RKO (cell line): ENCODE measurements around the gene TMEM250.

Source experiments
- DNase-seq: peaks from one replicate; pipeline ENCODE4 v3.0.0-alpha.2; 2016; ENCODE audit warnings: low spot score

TMEM250 gene

GRCh38 chr9:136132512-136133050 is 13.9 kb upstream of the TMEM250 start:
- no peak for DNase-seq

GRCh38 chr9:136131629-136132511 is 13.2 kb upstream of the TMEM250 start:
- no peak for DNase-seq

GRCh38 chr9:136129176-136129575 is 10.5 kb upstream of the TMEM250 start:
- no peak for DNase-seq

- DNase-seq = no peak
Observed at GRCh38 chr9:136128436-136128835, 9.8 kb upstream of the TMEM250 start.

- no peak for DNase-seq
Observed at GRCh38 chr9:136127313-136127712, 8.6 kb upstream of the TMEM250 start.

GRCh38 chr9:136124976-136125692 is 6.5 kb upstream of the TMEM250 start:
- DNase-seq = no peak

- DNase-seq = peak; percentile 69
Observed at GRCh38 chr9:136122425-136123383, 4.0 kb upstream of the TMEM250 start.

- DNase-seq = no peak
Observed at GRCh38 chr9:136121801-136122200, 3.1 kb upstream of the TMEM250 start.

GRCh38 chr9:136120438-136120844 is 1.8 kb upstream of the TMEM250 start:
- DNase-seq = no peak

GRCh38 chr9:136119883-136120393 is 1.3 kb upstream of the TMEM250 start:
- DNase-seq = no peak

- DNase-seq = peak; percentile 74
Observed at GRCh38 chr9:136119061-136119882, 597 bp upstream of the TMEM250 start.

GRCh38 chr9:136117916-136118319 is 757 bp downstream of the TMEM250 start:
- no peak for DNase-seq

GRCh38 chr9:136117291-136117915 is 1.3 kb downstream of the TMEM250 start:
- DNase-seq = peak; percentile 74

- no peak for DNase-seq
Observed at GRCh38 chr9:136116360-136117098, 2.1 kb downstream of the TMEM250 start.

- no peak for DNase-seq
Observed at GRCh38 chr9:136115641-136116359, 2.9 kb downstream of the TMEM250 start.

GRCh38 chr9:136115206-136115605 is 3.5 kb downstream of the TMEM250 start:
- DNase-seq = no peak

- DNase-seq = no peak
Observed at GRCh38 chr9:136114610-136115009, 4.1 kb downstream of the TMEM250 start.

GRCh38 chr9:136112541-136112940 is 6.1 kb downstream of the TMEM250 start:
- no peak for DNase-seq

GRCh38 chr9:136111910-136112309 is 6.8 kb downstream of the TMEM250 start:
- DNase-seq = no peak
